Fibroblast of skin of right biceps (primary cell): Measurements from ENCODE around the gene CAMK1G.
A peak's percentile ranks its signal among the peaks of the same experiment; 100 is the strongest.

Experiments
- DNase-seq: peaks from one replicate; pipeline ENCODE4 v3.0.0-alpha.2; 2013

The CAMK1G gene

GRCh38 chr1:209601809-209602657, 18.5 kb downstream of the CAMK1G start:
- DNase-seq, result peak; percentile 35

GRCh38 chr1:209603877-209604276, 20.4 kb downstream of the CAMK1G start:
- DNase-seq, result no peak

- DNase-seq, result peak; percentile 37
Measured at GRCh38 chr1:209607102-209607794, 23.7 kb downstream of the CAMK1G start.

GRCh38 chr1:209607795-209608178, 24.3 kb downstream of the CAMK1G start:
- no peak for DNase-seq

- no peak for DNase-seq
Measured at GRCh38 chr1:209609041-209609790, 25.7 kb downstream of the CAMK1G start.

- no peak for DNase-seq
Measured at GRCh38 chr1:209609791-209610630, 26.5 kb downstream of the CAMK1G start.

- DNase-seq, result no peak
Measured at GRCh38 chr1:209610631-209610905, 27.1 kb downstream of the CAMK1G start.

GRCh38 chr1:209611771-209612570, 28.5 kb downstream of the CAMK1G start:
- no peak for DNase-seq

GRCh38 chr1:209612646-209613399, 29.3 kb downstream of the CAMK1G start:
- DNase-seq, result no peak

- DNase-seq, result no peak
Measured at GRCh38 chr1:209613400-209614150, 30.1 kb downstream of the CAMK1G start.

GRCh38 chr1:209614151-209614420, 30.6 kb downstream of the CAMK1G start:
- no peak for DNase-seq

- DNase-seq, result no peak
Measured at GRCh38 chr1:209614906-209615305, 31.4 kb downstream of the CAMK1G start.

- DNase-seq, result no peak
Measured at GRCh38 chr1:209616366-209617046, 33.0 kb downstream of the CAMK1G start.

GRCh38 chr1:209617047-209617673, 33.6 kb downstream of the CAMK1G start:
- no peak for DNase-seq

- DNase-seq, result no peak
Measured at GRCh38 chr1:209617755-209618154, 34.2 kb downstream of the CAMK1G start.

GRCh38 chr1:209618291-209618690, 34.8 kb downstream of the CAMK1G start:
- DNase-seq, result no peak

- no peak for DNase-seq
Measured at GRCh38 chr1:209618756-209619420, 35.4 kb downstream of the CAMK1G start.

GRCh38 chr1:209619696-209620486, 36.4 kb downstream of the CAMK1G start:
- DNase-seq, result no peak
